Astrocyte (in vitro differentiated cells and primary cell): ENCODE measurements around the gene PALS2. TPM values are rescaled to one million over a fixed set of nuclear protein-coding genes. Genes with fewer than 3 reads are reported as not detected.

Experiments
- DNase-seq: peaks from one replicate; pipeline ENCODE4 v3.0.0-alpha.2; 2010; ENCODE audit warnings: low read depth
- FAIRE-seq: peaks from 2 replicates; lab custom pipeline; 2011; peaks lifted over from hg19 to GRCh38; lab: Jason Lieb, UNC
- H2AFZ ChIP-seq: 2 replicates; pipeline ENCODE4 v1.6.0; 2012; ENCODE audit warnings: low read depth, low read length, inconsistent platforms
- H3K27ac ChIP-seq: 2 replicates; pipeline ENCODE4 v1.5.1; 2011; ENCODE audit warnings: low read depth, low read length, inconsistent platforms
- H3K27me3 ChIP-seq: 2 replicates; pipeline ENCODE4 v1.6.0; 2011; ENCODE audit warnings: low read length, inconsistent platforms; ENCODE audit not compliant: insufficient read depth
- H3K36me3 ChIP-seq: 2 replicates; pipeline ENCODE4 v1.5.1; 2011; ENCODE audit warnings: low read length, inconsistent platforms; ENCODE audit not compliant: insufficient read depth
- H3K4me1 ChIP-seq: 2 replicates; pipeline ENCODE4 v1.5.1; 2011; ENCODE audit warnings: low read length, inconsistent platforms; ENCODE audit not compliant: insufficient read depth
- H3K4me2 ChIP-seq: 2 replicates; pipeline ENCODE4 v1.6.0; 2012; ENCODE audit warnings: low read length, inconsistent platforms
- H3K4me3 ChIP-seq: 2 replicates; pipeline ENCODE4 v1.5.1; 2011; ENCODE audit warnings: low read depth, mild to moderate bottlenecking, low read length, inconsistent platforms; ENCODE audit not compliant: insufficient read depth
- H3K79me2 ChIP-seq: 2 replicates; pipeline ENCODE4 v1.6.0; 2012; ENCODE audit warnings: mild to moderate bottlenecking, low read length, inconsistent platforms; ENCODE audit not compliant: insufficient read depth
- H3K9ac ChIP-seq: 2 replicates; pipeline ENCODE4 v1.6.0; 2012; ENCODE audit warnings: mild to moderate bottlenecking, low read length, inconsistent platforms
- H3K9me3 ChIP-seq: 2 replicates; pipeline ENCODE4 v1.5.1; 2012; ENCODE audit warnings: low read depth, mild to moderate bottlenecking, low read length, inconsistent platforms; ENCODE audit not compliant: insufficient read depth
- H4K20me1 ChIP-seq: 2 replicates; pipeline ENCODE4 v1.6.0; 2012; ENCODE audit warnings: low read length, inconsistent platforms; ENCODE audit not compliant: insufficient read depth
- H3K27ac Mint-ChIP-seq: one replicate; pipeline ENCODE4 v1.8.0; 2021; ENCODE audit warnings: mild to moderate bottlenecking, mixed read lengths; ENCODE audit not compliant: unreplicated experiment
- H3K27me3 Mint-ChIP-seq: one replicate; pipeline ENCODE4 v1.8.0; 2021; ENCODE audit warnings: low read depth, mixed read lengths; ENCODE audit not compliant: unreplicated experiment
- H3K36me3 Mint-ChIP-seq: one replicate; pipeline ENCODE4 v1.8.0; 2021; ENCODE audit warnings: low read depth, mixed read lengths; ENCODE audit not compliant: unreplicated experiment
- H3K4me1 Mint-ChIP-seq: one replicate; pipeline ENCODE4 v1.8.0; 2021; ENCODE audit warnings: low read depth, mixed read lengths; ENCODE audit not compliant: unreplicated experiment
- H3K4me3 Mint-ChIP-seq: one replicate; pipeline ENCODE4 v1.8.0; 2021; ENCODE audit warnings: mild to moderate bottlenecking, moderate library complexity, mixed read lengths; ENCODE audit not compliant: unreplicated experiment
- H3K9me3 Mint-ChIP-seq: one replicate; pipeline ENCODE4 v1.8.0; 2021; ENCODE audit warnings: mild to moderate bottlenecking, mixed read lengths; ENCODE audit not compliant: unreplicated experiment
- EZH2 ChIP-seq: IDR thresholded peaks from 2 replicates; pipeline ENCODE4 v1.6.1; 2012; ENCODE audit warnings: mild to moderate bottlenecking, low read length, inconsistent platforms; ENCODE audit not compliant: insufficient read depth
- total RNA-seq: library from RNA; stranded (reverse); gene quantifications from 2 replicates; pipeline ENCODE4 v1.2.1, GENCODE V29; 2021
- TF ChIP-seq, protein P1 (sequence below): IDR thresholded peaks from 2 replicates; pipeline ENCODE4 v1.5.1; 2011; ENCODE audit warnings: low read depth, mild to moderate bottlenecking, inconsistent platforms, low read length, moderate library complexity; ENCODE audit not compliant: insufficient read depth

PALS2 gene
- total RNA-seq, 1 donor from 2014 or later: 32.7 TPM

DNA sequence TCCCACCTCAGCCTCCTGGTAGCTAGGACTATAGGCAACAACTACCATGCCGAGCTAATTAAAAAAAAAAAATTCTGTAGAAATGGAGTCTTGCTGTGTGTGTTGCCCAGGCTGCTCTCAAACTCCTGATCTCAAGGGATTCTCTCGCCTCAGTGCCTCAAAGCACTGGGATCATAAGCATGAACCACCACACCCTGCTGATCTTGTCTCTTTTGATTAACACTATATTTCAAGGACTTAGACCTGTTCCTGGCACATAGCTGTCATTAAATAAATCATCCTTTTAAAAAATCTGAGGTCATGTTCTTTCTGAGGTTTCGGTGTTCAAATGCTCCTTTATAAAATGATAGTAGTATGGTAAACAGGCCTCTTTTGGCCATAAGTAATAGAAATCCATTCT is 4.8 kb downstream of the PALS2 start:
- TF ChIP-seq, protein P1, sequence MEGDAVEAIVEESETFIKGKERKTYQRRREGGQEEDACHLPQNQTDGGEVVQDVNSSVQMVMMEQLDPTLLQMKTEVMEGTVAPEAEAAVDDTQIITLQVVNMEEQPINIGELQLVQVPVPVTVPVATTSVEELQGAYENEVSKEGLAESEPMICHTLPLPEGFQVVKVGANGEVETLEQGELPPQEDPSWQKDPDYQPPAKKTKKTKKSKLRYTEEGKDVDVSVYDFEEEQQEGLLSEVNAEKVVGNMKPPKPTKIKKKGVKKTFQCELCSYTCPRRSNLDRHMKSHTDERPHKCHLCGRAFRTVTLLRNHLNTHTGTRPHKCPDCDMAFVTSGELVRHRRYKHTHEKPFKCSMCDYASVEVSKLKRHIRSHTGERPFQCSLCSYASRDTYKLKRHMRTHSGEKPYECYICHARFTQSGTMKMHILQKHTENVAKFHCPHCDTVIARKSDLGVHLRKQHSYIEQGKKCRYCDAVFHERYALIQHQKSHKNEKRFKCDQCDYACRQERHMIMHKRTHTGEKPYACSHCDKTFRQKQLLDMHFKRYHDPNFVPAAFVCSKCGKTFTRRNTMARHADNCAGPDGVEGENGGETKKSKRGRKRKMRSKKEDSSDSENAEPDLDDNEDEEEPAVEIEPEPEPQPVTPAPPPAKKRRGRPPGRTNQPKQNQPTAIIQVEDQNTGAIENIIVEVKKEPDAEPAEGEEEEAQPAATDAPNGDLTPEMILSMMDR: no peak
- no peak overlapping the region for H3K9ac ChIP-seq
- Mint-ChIP-seq H3K36me3 (no peaks in the 10 kb centered on the region), H3K4me1 (peaks cover 3% of the 10 kb centered on the region), H3K27ac (no peak overlapping the region), H3K27me3 (no peaks in the 10 kb centered on the region), H3K9me3 (no peaks in the 10 kb centered on the region), H3K4me3 (no peak overlapping the region)
- DNase-seq (no peak), FAIRE-seq (no peak)
- peaks cover 9% of the 10 kb centered on the region for H3K4me1 ChIP-seq
- H4K20me1 ChIP-seq: peaks cover 37% of the 10 kb centered on the region
- no peak overlapping the region for H3K4me3 ChIP-seq
- no peaks in the 10 kb centered on the region for H3K36me3 ChIP-seq
- no peaks in the 10 kb centered on the region for H3K9me3 ChIP-seq
- no peak overlapping the region for H2AFZ ChIP-seq
- H3K79me2 ChIP-seq: peaks cover 77% of the 10 kb centered on the region
- H3K4me2 ChIP-seq: no peak overlapping the region
- H3K27ac ChIP-seq: no peak overlapping the region
- no peaks in the 10 kb centered on the region for H3K27me3 ChIP-seq

DNA sequence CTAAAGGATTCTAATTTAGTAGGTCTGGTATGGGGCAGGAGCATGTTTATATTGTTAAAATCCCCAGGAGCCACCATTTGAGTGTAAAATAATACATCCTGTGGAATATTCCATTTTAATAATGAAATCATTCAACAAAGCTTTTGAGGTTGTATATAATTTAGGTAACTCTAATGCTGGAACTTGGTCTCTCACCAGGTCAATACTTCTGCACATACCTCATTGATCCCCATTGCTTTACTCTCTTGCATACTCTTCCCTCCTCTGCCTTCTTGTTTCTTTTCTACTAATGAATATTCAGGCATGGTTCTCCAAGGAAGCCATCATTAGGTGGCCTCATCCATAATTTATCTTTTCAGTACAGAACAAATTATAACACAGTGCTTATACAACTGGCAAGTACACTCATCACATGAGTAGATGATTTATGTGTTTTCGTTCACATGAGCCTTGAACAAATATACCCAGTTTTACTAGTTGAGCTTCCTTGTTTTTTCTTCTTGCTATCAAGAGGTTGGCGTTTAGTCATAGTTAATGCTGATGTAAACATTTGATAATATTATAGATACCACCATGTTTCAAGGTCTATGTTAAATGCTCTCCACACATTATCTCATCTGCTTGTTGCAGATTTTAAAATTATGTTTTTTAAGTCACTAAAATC is 7.2 kb downstream of the PALS2 start:
- no peaks in the 10 kb centered on the region for H3K36me3 Mint-ChIP-seq
- no peak for FAIRE-seq
- peaks cover 3% of the 10 kb centered on the region for H3K4me1 Mint-ChIP-seq
- H3K4me3 Mint-ChIP-seq: no peak overlapping the region
- Histone ChIP-seq H3K27me3 (no peaks in the 10 kb centered on the region), H4K20me1 (peaks cover 37% of the 10 kb centered on the region), H3K27ac (no peak overlapping the region), H2AFZ (no peak overlapping the region), H3K36me3 (no peaks in the 10 kb centered on the region), H3K9me3 (no peaks in the 10 kb centered on the region), H3K79me2 (peaks cover 71% of the 10 kb centered on the region), H3K4me3 (no peak overlapping the region), H3K4me1 (no peaks in the 10 kb centered on the region), H3K9ac (no peak overlapping the region), H3K4me2 (no peak overlapping the region)
- H3K27ac Mint-ChIP-seq: no peak overlapping the region
- DNase-seq: peak; percentile 12
- no peaks in the 10 kb centered on the region for H3K9me3 Mint-ChIP-seq
- TF ChIP-seq, protein P1: no peak
- no peak for TF ChIP-seq EZH2
- H3K27me3 Mint-ChIP-seq: no peaks in the 10 kb centered on the region

DNA sequence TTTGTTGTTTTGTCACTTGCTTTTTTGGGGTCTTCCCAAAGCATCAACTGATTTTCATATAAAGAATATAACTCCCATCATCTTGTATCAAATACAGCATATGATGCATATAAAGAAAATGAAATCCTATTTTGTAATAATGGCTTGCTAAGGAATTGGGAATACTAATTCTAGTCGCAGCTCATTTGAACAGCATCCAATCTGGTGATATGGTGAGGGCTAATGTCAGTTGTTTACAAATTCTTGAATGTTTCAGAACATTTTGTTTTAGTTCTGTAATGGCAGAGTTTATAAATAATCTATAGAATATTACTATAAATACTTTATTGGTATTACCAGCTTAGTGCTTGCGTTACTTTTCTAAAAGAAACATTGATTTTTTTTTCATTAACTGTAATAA is 8.9 kb downstream of the PALS2 start:
- peaks cover 69% of the 10 kb centered on the region for H3K79me2 ChIP-seq

More for the DNA sequence above, 8.9 kb downstream of the PALS2 start:
- Histone ChIP-seq H3K9me3 (no peaks in the 10 kb centered on the region), H3K36me3 (no peaks in the 10 kb centered on the region), H3K9ac (no peak overlapping the region), H3K27me3 (no peaks in the 10 kb centered on the region), H4K20me1 (peaks cover 29% of the 10 kb centered on the region), H3K4me1 (no peaks in the 10 kb centered on the region), H3K4me3 (no peak overlapping the region), H3K27ac (no peak overlapping the region), H2AFZ (no peak overlapping the region), H3K4me2 (no peak overlapping the region)
- peaks cover 4% of the 10 kb centered on the region for H3K4me1 Mint-ChIP-seq
- no peak overlapping the region for H3K27ac Mint-ChIP-seq
- H3K36me3 Mint-ChIP-seq: no peaks in the 10 kb centered on the region
- no peak for DNase-seq
- no peak overlapping the region for H3K4me3 Mint-ChIP-seq
- TF ChIP-seq, protein P1: no peak
- TF ChIP-seq EZH2: no peak
- FAIRE-seq: no peak
- H3K27me3 Mint-ChIP-seq: no peaks in the 10 kb centered on the region
- no peaks in the 10 kb centered on the region for H3K9me3 Mint-ChIP-seq
